ENCODE data around the gene PCLAF. TPM values are rescaled to one million over a fixed set of nuclear protein-coding genes. Genes with fewer than 3 reads are reported as not detected.
"Not testable (repeated sequence)": the region's sequence is repeated elsewhere in the genome, so short reads cannot be mapped to it uniquely, and the experiment has no call there.

Gene PCLAF
- total RNA-seq, 4 donors from 2014 or later, result 1.6 TPM; not detected in 3

- H3K9me3 ChIP-seq, result no peaks in the 10 kb centered on the region
- no peaks in the 10 kb centered on the region for H3K27me3 ChIP-seq
- H3K27ac ChIP-seq, result peak overlapping the region in 1 of 4 donors; percentile 89
- peaks cover 0 to 31% (median 7%) of the 10 kb centered on the region in 4 donors for H3K4me1 ChIP-seq
- no peak for DNase-seq (ENCODE audit: low spot score in 2 of 2)
- TF ChIP-seq EP300 (IDR thresholded peaks at IDR 0.05) (no peak), CTCF (IDR thresholded peaks at IDR 0.05) (no peak), POLR2A (IDR thresholded peaks at IDR 0.05) (no peak)
- H3K4me3 ChIP-seq, result peak overlapping the region; percentile 48 to 96 (median 80)
- H3K36me3 ChIP-seq, result no peaks in the 10 kb centered on the region
- 35 to 37% methylated on average over 5 of the region's 5 CpGs for WGBS, 2 donors
Measured at GRCh38 chr15:64354688-64355344, 26.4 kb downstream of the PCLAF start.

- WGBS, 2 donors, result 66 to 83% methylated on average over 7 of the region's 7 CpGs
- no peak overlapping the region for H3K27ac ChIP-seq
- no peak overlapping the region for H3K4me3 ChIP-seq
- DNase-seq (ENCODE audit: low spot score in 2 of 2), result no peak
- H3K36me3 ChIP-seq, result no peaks in the 10 kb centered on the region
- no peaks in the 10 kb centered on the region for H3K27me3 ChIP-seq
- H3K9me3 ChIP-seq, result no peaks in the 10 kb centered on the region
- peaks cover 0 to 24% (median 4%) of the 10 kb centered on the region in 4 donors for H3K4me1 ChIP-seq
- TF ChIP-seq POLR2A (IDR thresholded peaks at IDR 0.05), result no peak
- no peak for TF ChIP-seq EP300 (IDR thresholded peaks at IDR 0.05)
- TF ChIP-seq CTCF (IDR thresholded peaks at IDR 0.05), result no peak
Measured at GRCh38 chr15:64351265-64351664, 30.0 kb downstream of the PCLAF start.

- Histone ChIP-seq H3K27me3 (no peaks in the 10 kb centered on the region), H3K9me3 (no peaks in the 10 kb centered on the region), H3K4me1 (peaks cover 0 to 24% (median under 1%) of the 10 kb centered on the region in 4 donors), H3K27ac (no peak overlapping the region), H3K4me3 (no peak overlapping the region), H3K36me3 (no peaks in the 10 kb centered on the region)
- no peak for DNase-seq (ENCODE audit: low spot score in 2 of 2)
- WGBS, 2 donors, result 73 to 88% methylated on average over 2 of the region's 2 CpGs
- TF ChIP-seq POLR2A (IDR thresholded peaks at IDR 0.05) (no peak), EP300 (IDR thresholded peaks at IDR 0.05) (no peak), CTCF (IDR thresholded peaks at IDR 0.05) (no peak)
Measured at GRCh38 chr15:64349375-64349774, 31.9 kb downstream of the PCLAF start.

GRCh38 chr15:64348455-64348854 lies 32.8 kb downstream of the PCLAF start:
- Histone ChIP-seq H3K27me3 (no peaks in the 10 kb centered on the region), H3K4me1 (peaks cover 0 to 26% (median 2%) of the 10 kb centered on the region in 4 donors), H3K9me3 (no peaks in the 10 kb centered on the region), H3K36me3 (no peaks in the 10 kb centered on the region), H3K27ac (no peak overlapping the region), H3K4me3 (no peak overlapping the region)
- WGBS, 2 donors, result 75 to 90% methylated on average over 1 of the region's 1 CpG
- no peak for DNase-seq (ENCODE audit: low spot score in 2 of 2)
- no peak for TF ChIP-seq CTCF (IDR thresholded peaks at IDR 0.05)
- no peak for TF ChIP-seq POLR2A (IDR thresholded peaks at IDR 0.05)
- TF ChIP-seq EP300 (IDR thresholded peaks at IDR 0.05), result no peak

GRCh38 chr15:64346242-64346641 lies 35.0 kb downstream of the PCLAF start:
- Histone ChIP-seq H3K36me3 (peaks cover 0 to 11% (median 0%) of the 10 kb centered on the region in 3 donors), H3K4me1 (peaks cover 0 to 37% (median 2%) of the 10 kb centered on the region in 4 donors)
- DNase-seq (ENCODE audit: low spot score in 2 of 2); H3K9me3 ChIP-seq; H3K27ac ChIP-seq; H3K27me3 ChIP-seq; H3K4me3 ChIP-seq: not testable (repeated sequence)
- 96 to 97% methylated on average over 6 of the region's 6 CpGs for WGBS, 2 donors
